RWPE2 (cell line): Measurements from ENCODE around the gene PEX3.
A peak's percentile ranks its signal among the peaks of the same experiment; 100 is the strongest.

Source experiments
- ATAC-seq: fragments of 200-7000 bp; cut with Tn5 transposase; 3 replicates; pipeline ENCODE4 v1.9.1; 2021; ENCODE audit warnings: low read depth
- DNase-seq: peaks from one replicate; pipeline ENCODE4 v3.0.0-alpha.2; 2020; ENCODE audit warnings: low spot score
- H3K27ac ChIP-seq: fragments of 450-650 bp; 2 replicates; pipeline ENCODE4 v1.5.1; 2017; ENCODE audit warnings: mild to moderate bottlenecking; ENCODE audit not compliant: poor library complexity, severe bottlenecking
- H3K27me3 ChIP-seq: fragments of 250-450 bp; sonication (Bioruptor Pico); 2 replicates; pipeline ENCODE4 v1.5.1; 2021; ENCODE audit warnings: mild to moderate bottlenecking, moderate library complexity; ENCODE audit not compliant: insufficient read depth, poor library complexity, severe bottlenecking
- H3K36me3 ChIP-seq: fragments of 250-450 bp; sonication (Bioruptor Pico); 2 replicates; pipeline ENCODE4 v1.5.1; 2020; ENCODE audit warnings: low read depth, mild to moderate bottlenecking, moderate library complexity
- H3K4me1 ChIP-seq: fragments of 250-450 bp; sonication (Bioruptor Pico); 2 replicates; pipeline ENCODE4 v1.5.1; 2021; ENCODE audit warnings: mild to moderate bottlenecking, moderate library complexity; ENCODE audit not compliant: insufficient read depth, poor library complexity, severe bottlenecking
- H3K4me3 ChIP-seq: fragments of 250-450 bp; sonication (Bioruptor Pico); 2 replicates; pipeline ENCODE4 v1.5.1; 2021; ENCODE audit warnings: mild to moderate bottlenecking, moderate library complexity; ENCODE audit not compliant: severe bottlenecking
- H3K9me3 ChIP-seq: fragments of 250-450 bp; sonication (Bioruptor Pico); 2 replicates; pipeline ENCODE4 v1.5.1; 2021; ENCODE audit warnings: mild to moderate bottlenecking, moderate library complexity; ENCODE audit not compliant: severe bottlenecking
- TF ChIP-seq, protein P1 (sequence below): fragments of 450-650 bp; IDR thresholded peaks from one replicate; pipeline ENCODE4 v1.5.1; 2017; ENCODE audit warnings: mild to moderate bottlenecking, moderate library complexity; ENCODE audit not compliant: poor library complexity, severe bottlenecking

The PEX3 gene

GRCh38 chr6:143528164-143528811 lies 77.7 kb downstream of the PEX3 start:
- H3K36me3 ChIP-seq: no peaks in the 10 kb centered on the region
- H3K27ac ChIP-seq: no peak overlapping the region
- ATAC-seq (no peak), DNase-seq (no peak)
- no peaks in the 10 kb centered on the region for H3K4me1 ChIP-seq
- no peaks in the 10 kb centered on the region for H3K27me3 ChIP-seq
- H3K9me3 ChIP-seq: no peaks in the 10 kb centered on the region
- TF ChIP-seq, protein P1, sequence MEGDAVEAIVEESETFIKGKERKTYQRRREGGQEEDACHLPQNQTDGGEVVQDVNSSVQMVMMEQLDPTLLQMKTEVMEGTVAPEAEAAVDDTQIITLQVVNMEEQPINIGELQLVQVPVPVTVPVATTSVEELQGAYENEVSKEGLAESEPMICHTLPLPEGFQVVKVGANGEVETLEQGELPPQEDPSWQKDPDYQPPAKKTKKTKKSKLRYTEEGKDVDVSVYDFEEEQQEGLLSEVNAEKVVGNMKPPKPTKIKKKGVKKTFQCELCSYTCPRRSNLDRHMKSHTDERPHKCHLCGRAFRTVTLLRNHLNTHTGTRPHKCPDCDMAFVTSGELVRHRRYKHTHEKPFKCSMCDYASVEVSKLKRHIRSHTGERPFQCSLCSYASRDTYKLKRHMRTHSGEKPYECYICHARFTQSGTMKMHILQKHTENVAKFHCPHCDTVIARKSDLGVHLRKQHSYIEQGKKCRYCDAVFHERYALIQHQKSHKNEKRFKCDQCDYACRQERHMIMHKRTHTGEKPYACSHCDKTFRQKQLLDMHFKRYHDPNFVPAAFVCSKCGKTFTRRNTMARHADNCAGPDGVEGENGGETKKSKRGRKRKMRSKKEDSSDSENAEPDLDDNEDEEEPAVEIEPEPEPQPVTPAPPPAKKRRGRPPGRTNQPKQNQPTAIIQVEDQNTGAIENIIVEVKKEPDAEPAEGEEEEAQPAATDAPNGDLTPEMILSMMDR: no peak
- H3K4me3 ChIP-seq: no peak overlapping the region

- Histone ChIP-seq H3K36me3 (no peaks in the 10 kb centered on the region), H3K9me3 (no peaks in the 10 kb centered on the region), H3K4me3 (no peak overlapping the region), H3K4me1 (no peaks in the 10 kb centered on the region), H3K27me3 (no peaks in the 10 kb centered on the region), H3K27ac (no peak overlapping the region)
- TF ChIP-seq, protein P1: peak; percentile 27
- DNase-seq (no peak), ATAC-seq (peak; percentile 51; the same call in 1 of the 3 replicates)
Observed at GRCh38 chr6:143529095-143529494, 78.5 kb downstream of the PEX3 start.

GRCh38 chr6:143531720-143532499 lies 81.3 kb downstream of the PEX3 start:
- Histone ChIP-seq H3K27me3 (no peaks in the 10 kb centered on the region), H3K9me3 (no peaks in the 10 kb centered on the region), H3K36me3 (no peaks in the 10 kb centered on the region), H3K27ac (no peak overlapping the region), H3K4me3 (no peak overlapping the region), H3K4me1 (no peaks in the 10 kb centered on the region)
- no peak for ATAC-seq
- DNase-seq: no peak
- TF ChIP-seq, protein P1: no peak

DNA sequence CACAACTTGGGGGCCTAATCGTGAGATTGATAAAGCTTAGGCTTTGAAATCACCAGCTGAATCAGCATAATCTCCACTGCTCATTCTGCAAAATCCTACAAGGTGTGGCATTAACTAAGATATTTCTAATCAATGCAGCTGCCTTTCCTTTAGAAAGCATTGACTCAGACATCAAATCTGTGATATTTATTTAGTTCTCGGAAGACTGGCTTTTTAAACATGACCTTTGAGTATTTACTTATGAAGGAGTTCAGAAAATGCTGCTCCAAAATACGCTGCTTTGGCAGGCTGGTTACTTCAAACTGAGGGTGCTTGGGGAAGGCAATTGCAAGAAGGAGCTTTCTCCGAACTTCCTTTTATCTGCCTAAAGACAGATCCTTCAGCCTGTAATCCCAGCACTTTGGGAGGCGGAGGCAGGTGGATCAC lies 84.6 kb downstream of the PEX3 start:
- no peaks in the 10 kb centered on the region for H3K9me3 ChIP-seq
- TF ChIP-seq, protein P1: no peak
- H3K27me3 ChIP-seq: no peaks in the 10 kb centered on the region
- H3K4me1 ChIP-seq: no peaks in the 10 kb centered on the region
- ATAC-seq (no peak), DNase-seq (no peak)
- H3K36me3 ChIP-seq: no peaks in the 10 kb centered on the region
- H3K4me3 ChIP-seq: no peak overlapping the region
- H3K27ac ChIP-seq: no peak overlapping the region

GRCh38 chr6:143536461-143536865 lies 85.9 kb downstream of the PEX3 start:
- H3K27me3 ChIP-seq: no peaks in the 10 kb centered on the region
- H3K36me3 ChIP-seq: no peaks in the 10 kb centered on the region
- no peaks in the 10 kb centered on the region for H3K9me3 ChIP-seq
- ATAC-seq: peak; percentile 76
- H3K4me3 ChIP-seq: peak overlapping the region; percentile 84
- DNase-seq: no peak
- TF ChIP-seq, protein P1: no peak
- H3K27ac ChIP-seq: peak overlapping the region; percentile 19
- no peaks in the 10 kb centered on the region for H3K4me1 ChIP-seq
